ENCODE results near the gene SPTAN1.
A peak's percentile ranks its signal among the peaks of the same experiment; 100 is the strongest.
"Not testable (repeated sequence)": the region's sequence is repeated elsewhere in the genome, so short reads cannot be mapped to it uniquely, and the experiment has no call there.

Gene SPTAN1

GRCh38 chr9:128552744-128553440 is 505 bp downstream of the SPTAN1 start:
- DNase-seq (ENCODE audit: low spot score) (peak; percentile 30), FAIRE-seq (no peak)

GRCh38 chr9:128553728-128554127 is 1.3 kb downstream of the SPTAN1 start:
- FAIRE-seq (no peak), DNase-seq (ENCODE audit: low spot score) (peak; percentile 48)

- DNase-seq (ENCODE audit: low spot score) (peak; percentile 96), FAIRE-seq (peak; percentile 80)
Measured at GRCh38 chr9:128554155-128554862, 1.9 kb downstream of the SPTAN1 start.

GRCh38 chr9:128555180-128555721 is 2.9 kb downstream of the SPTAN1 start:
- DNase-seq (ENCODE audit: low spot score) (peak; percentile 75), FAIRE-seq (peak; percentile 85)

GRCh38 chr9:128556276-128556675 is 3.9 kb downstream of the SPTAN1 start:
- FAIRE-seq (no peak), DNase-seq (ENCODE audit: low spot score) (no peak)

GRCh38 chr9:128556926-128557634 is 4.7 kb downstream of the SPTAN1 start:
- DNase-seq (ENCODE audit: low spot score) (no peak), FAIRE-seq (no peak)

GRCh38 chr9:128558431-128559310 is 6.3 kb downstream of the SPTAN1 start:
- DNase-seq (ENCODE audit: low spot score) (peak; percentile 89), FAIRE-seq (peak; percentile 86)

- DNase-seq (ENCODE audit: low spot score): no peak
- no peak for FAIRE-seq
Measured at GRCh38 chr9:128565578-128565977, 13.2 kb downstream of the SPTAN1 start.

- no peak for FAIRE-seq
- no peak for DNase-seq (ENCODE audit: low spot score)
Measured at GRCh38 chr9:128568470-128569078, 16.2 kb downstream of the SPTAN1 start.

GRCh38 chr9:128575469-128575868 is 23.1 kb downstream of the SPTAN1 start:
- FAIRE-seq: no peak
- no peak for DNase-seq (ENCODE audit: low spot score)

- DNase-seq (ENCODE audit: low spot score) (no peak), FAIRE-seq (no peak)
Measured at GRCh38 chr9:128575916-128576315, 23.5 kb downstream of the SPTAN1 start.

- no peak for DNase-seq (ENCODE audit: low spot score)
- no peak for FAIRE-seq
Measured at GRCh38 chr9:128577206-128577605, 24.8 kb downstream of the SPTAN1 start.

- DNase-seq (ENCODE audit: low spot score) (no peak), FAIRE-seq (no peak)
Measured at GRCh38 chr9:128579194-128579593, 26.8 kb downstream of the SPTAN1 start.

GRCh38 chr9:128580731-128581130 is 28.3 kb downstream of the SPTAN1 start:
- FAIRE-seq (no peak), DNase-seq (ENCODE audit: low spot score) (no peak)

GRCh38 chr9:128585155-128585554 is 32.8 kb downstream of the SPTAN1 start:
- FAIRE-seq; DNase-seq (ENCODE audit: low spot score): not testable (repeated sequence)

- FAIRE-seq; DNase-seq (ENCODE audit: low spot score): not testable (repeated sequence)
Measured at GRCh38 chr9:128586934-128587333, 34.5 kb downstream of the SPTAN1 start.

- FAIRE-seq: no peak
- DNase-seq (ENCODE audit: low spot score): no peak
Measured at GRCh38 chr9:128587453-128587852, 35.1 kb downstream of the SPTAN1 start.

GRCh38 chr9:128588581-128589233 is 36.3 kb downstream of the SPTAN1 start:
- no peak for FAIRE-seq
- DNase-seq (ENCODE audit: low spot score): no peak

- FAIRE-seq (no peak), DNase-seq (ENCODE audit: low spot score) (no peak)
Measured at GRCh38 chr9:128593039-128593438, 40.7 kb downstream of the SPTAN1 start.

GRCh38 chr9:128593856-128594255 is 41.5 kb downstream of the SPTAN1 start:
- no peak for FAIRE-seq
- DNase-seq (ENCODE audit: low spot score): no peak

Data from RCC 7860 (cell line).